ENCODE data around the gene TYROBP.

Gene TYROBP

GRCh38 chr19:35869327-35870123 is 38.6 kb downstream of the TYROBP start:
- TF ChIP-seq CTCF (conservative IDR thresholded peaks at IDR 0.05; ENCODE audit: low read length): no peak
- DNase-seq (ENCODE audit: low read depth): peak; percentile 54
- peak overlapping the region; percentile 20; the same call in 1 of the 2 replicates for H3K4me3 ChIP-seq (ENCODE audit: low read length)

- DNase-seq (ENCODE audit: low read depth): no peak
- peak overlapping the region; percentile 39 for H3K4me3 ChIP-seq (ENCODE audit: low read length)
- TF ChIP-seq CTCF (conservative IDR thresholded peaks at IDR 0.05; ENCODE audit: low read length): no peak
These were observed 39.2 kb downstream of the TYROBP start for GRCh38 chr19:35868823-35869326.

- DNase-seq (ENCODE audit: low read depth): peak; percentile 39
- H3K4me3 ChIP-seq (ENCODE audit: low read length): peak within 1 kb of the TSS; percentile 39
- TF ChIP-seq CTCF (conservative IDR thresholded peaks at IDR 0.05; ENCODE audit: low read length): no peak
These were observed 39.8 kb downstream of the TYROBP start, which contains the start of gene APLP1 for GRCh38 chr19:35868172-35868822. TSS of gene APLP1 (plus strand) at chr19:35868574. CDS start at chr19:35868637, 63 bp downstream.

- no peak overlapping the region for H3K4me3 ChIP-seq (ENCODE audit: low read length)
- TF ChIP-seq CTCF (conservative IDR thresholded peaks at IDR 0.05; ENCODE audit: low read length): no peak
- DNase-seq (ENCODE audit: low read depth): no peak
These were observed 45.1 kb downstream of the TYROBP start for GRCh38 chr19:35863018-35863417.

GRCh38 chr19:35862528-35862927 is 45.6 kb downstream of the TYROBP start:
- DNase-seq (ENCODE audit: low read depth): no peak
- TF ChIP-seq CTCF (conservative IDR thresholded peaks at IDR 0.05; ENCODE audit: low read length): no peak
- no peak overlapping the region for H3K4me3 ChIP-seq (ENCODE audit: low read length)

- DNase-seq (ENCODE audit: low read depth): no peak
- H3K4me3 ChIP-seq (ENCODE audit: low read length): no peak overlapping the region
- TF ChIP-seq CTCF (conservative IDR thresholded peaks at IDR 0.05; ENCODE audit: low read length): no peak
These were observed 46.4 kb downstream of the TYROBP start for GRCh38 chr19:35861640-35862160.

Measured in AG10803 (cell line).